DMS153 (cell line): ENCODE results near the gene CA5A.

Experiments used
- DNase-seq: peaks from one replicate; lab custom pipeline; 2025; lab: John Stamatoyannopoulos, UW

The CA5A gene

DNA sequence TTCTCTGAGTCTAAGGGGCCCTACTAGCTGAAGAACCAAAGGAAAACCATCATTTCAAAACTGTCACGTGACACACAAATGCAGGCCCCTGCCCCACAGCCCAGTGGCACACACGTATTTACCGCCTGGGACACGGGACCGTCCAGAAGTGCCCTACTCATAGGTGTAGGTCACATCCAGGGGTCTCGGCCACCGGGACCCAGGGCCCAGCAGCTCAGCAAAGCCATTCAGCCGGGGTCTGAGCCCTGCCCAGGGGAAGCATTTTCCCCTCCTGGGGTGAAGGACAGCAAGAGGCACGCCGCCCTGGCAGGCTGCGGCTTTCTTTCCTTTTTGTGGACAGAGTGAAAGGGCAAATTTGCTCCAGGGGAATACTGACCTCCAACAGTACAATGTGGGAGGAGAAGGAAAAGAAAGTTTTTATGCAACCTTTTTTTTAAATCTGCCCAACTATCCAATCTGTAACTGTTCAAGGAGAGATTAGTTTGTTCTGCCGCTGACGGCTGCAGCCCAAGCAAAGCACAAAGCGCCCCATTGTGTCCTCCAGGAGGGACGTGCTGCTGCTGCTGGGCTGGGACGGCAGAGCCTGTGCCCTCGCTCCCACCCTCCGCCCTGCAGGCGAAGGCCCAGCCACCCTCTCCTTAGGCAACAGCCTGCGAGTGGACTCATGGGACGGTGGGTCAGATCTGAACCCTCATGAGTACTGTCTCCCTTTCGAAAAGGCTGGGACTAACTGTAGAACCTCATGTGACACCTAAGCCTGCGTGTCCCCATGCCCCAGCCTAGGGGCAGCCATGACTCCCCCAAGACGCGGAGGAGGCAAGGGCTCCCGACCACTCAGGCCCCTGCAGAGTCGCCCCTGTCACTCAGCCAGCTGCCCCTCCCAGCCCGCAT is 88.3 kb downstream of the CA5A start:
- no peak for DNase-seq

GRCh38 chr16:87847467-87847784 is 88.9 kb downstream of the CA5A start:
- DNase-seq: no peak

DNA sequence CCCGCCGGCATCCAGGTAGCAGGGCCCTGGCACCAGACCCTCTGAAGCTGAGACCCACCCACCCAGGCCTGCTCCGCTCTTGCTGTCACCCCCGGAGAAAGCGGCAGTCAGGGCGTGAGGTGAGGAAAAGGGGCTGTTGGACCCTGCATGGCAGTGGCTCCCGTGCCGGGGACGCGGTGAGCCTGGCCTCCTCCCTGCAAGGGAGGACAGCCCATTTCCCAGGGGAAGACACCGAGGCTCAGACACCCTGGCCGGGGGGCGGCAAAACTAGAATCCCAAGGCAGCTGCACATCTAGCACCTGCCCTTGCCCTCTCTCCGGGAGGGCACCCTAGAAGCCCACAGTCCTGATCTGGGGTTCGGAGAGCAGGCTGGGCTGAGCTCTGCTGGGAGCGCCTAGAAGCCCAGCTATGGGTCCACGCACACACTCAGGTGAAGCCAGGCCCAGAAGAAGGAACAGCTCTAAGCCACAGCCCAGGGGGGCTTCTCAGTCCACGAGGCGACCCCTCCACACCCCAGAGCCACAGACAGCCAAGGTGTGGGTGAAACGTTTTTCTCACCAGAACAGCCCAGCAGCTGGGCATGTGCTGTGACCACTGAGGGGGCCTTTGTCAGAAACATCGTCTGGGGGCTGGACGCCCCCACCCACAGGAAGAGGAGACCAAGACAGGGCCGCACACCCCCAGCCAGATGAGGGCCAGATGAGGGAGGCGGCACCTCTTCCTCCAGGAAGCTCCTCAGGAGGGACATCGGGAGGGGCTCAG is 89.4 kb downstream of the CA5A start:
- DNase-seq: no peak

- DNase-seq: no peak
Observed at GRCh38 chr16:87845807-87846619, 90.3 kb downstream of the CA5A start.

DNA sequence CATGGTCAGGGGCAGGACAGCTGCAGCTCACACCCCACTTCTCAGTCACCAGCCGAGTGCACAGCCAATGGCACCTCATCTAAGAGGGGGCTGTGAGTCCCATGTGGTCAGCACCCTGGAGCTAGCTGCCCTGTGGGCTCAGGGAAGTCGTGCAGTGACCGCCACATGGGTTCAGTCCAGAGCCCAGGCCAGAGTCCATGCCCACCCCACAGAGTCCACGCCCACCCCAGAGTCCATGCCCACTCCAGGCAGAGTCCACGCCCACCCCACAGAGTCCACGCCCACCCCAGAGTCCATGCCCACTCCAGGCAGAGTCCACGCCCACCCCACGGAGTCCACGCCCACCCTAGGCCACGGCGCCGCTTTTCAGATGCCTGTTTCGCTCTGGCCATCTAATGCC is 91.1 kb downstream of the CA5A start:
- no peak for DNase-seq

DNA sequence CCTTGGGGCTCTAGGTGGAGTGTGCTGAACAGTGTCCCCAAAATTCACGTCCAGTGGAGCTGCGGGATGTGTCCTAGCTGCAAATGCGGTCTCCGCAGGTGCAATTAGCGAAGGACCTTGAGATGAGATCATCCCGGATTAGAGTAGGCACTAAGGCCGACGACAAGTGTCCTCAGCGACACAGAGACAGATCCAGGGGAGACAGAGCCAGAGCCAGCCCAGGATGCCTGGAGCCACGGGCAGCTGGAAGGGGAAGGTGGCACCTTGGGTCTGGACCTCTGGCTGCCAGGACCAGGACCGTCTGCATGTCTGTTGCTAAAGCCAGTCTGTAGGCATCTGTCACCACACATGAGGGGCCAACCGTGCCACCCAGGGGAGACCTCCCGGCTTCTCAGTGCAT is 91.5 kb downstream of the CA5A start:
- no peak for DNase-seq

GRCh38 chr16:87844120-87844733 is 92.1 kb downstream of the CA5A start:
- DNase-seq: no peak

DNA sequence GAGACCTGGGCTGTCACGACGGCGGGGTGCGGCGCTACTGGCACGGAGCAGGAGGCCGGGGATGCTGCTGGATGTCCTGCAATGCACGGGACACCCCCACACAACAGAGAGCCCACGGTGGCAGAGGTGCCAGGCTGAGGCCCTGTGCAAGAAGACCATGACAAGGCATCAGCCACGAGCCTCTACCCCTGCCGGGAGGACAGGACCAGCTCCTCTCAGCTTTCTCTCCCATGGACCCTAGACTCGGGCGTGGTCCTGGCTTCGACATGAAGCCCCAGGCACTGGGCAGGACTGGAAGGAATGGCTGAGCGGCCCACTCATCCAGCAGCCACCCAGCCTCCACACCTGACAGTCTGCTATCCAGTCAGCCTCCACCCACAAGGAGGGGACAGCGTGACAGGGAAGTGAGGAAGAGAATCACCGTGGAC is 92.6 kb downstream of the CA5A start:
- DNase-seq: no peak

GRCh38 chr16:87842209-87842869 is 94.0 kb downstream of the CA5A start:
- DNase-seq: no peak

GRCh38 chr16:87841340-87842208 is 94.8 kb downstream of the CA5A start:
- DNase-seq: no peak

- DNase-seq: no peak
Observed at GRCh38 chr16:87840271-87840978, 95.9 kb downstream of the CA5A start.

DNA sequence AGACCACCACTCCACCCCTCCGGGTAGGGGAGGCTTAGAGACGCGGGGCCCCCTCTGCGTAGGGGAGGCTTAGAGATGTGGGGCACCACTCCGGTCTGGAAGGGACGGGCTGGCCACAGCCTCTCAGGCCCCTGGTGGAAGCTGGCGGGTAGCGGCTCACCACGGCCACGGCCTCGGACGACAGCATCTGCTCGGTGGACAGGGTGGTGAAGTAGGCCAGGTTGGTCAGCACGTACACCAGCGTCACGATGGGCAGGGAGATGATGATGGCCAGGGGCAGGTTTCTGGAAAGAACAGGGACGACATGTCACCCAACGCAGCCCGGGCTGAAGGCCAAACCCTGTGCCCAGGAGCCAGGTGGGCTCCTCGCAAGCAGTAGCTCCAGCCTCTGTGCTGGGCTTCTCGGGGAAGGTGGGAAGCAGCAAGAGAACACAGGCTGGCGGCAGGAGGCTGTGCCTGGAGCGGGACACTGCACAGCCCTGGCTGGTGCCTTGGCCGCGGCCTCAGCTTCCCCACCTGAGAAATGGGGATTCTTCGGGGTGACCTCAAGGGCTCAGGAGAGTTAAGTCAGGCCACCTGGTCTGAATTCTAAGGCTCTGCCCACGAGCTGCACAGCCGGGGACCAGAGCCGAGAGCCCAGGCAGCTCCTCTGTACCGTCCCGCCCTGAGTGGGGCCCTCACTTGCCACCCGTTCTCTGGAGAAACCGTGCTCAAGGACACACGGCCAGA is 96.6 kb downstream of the CA5A start:
- DNase-seq: no peak

DNA sequence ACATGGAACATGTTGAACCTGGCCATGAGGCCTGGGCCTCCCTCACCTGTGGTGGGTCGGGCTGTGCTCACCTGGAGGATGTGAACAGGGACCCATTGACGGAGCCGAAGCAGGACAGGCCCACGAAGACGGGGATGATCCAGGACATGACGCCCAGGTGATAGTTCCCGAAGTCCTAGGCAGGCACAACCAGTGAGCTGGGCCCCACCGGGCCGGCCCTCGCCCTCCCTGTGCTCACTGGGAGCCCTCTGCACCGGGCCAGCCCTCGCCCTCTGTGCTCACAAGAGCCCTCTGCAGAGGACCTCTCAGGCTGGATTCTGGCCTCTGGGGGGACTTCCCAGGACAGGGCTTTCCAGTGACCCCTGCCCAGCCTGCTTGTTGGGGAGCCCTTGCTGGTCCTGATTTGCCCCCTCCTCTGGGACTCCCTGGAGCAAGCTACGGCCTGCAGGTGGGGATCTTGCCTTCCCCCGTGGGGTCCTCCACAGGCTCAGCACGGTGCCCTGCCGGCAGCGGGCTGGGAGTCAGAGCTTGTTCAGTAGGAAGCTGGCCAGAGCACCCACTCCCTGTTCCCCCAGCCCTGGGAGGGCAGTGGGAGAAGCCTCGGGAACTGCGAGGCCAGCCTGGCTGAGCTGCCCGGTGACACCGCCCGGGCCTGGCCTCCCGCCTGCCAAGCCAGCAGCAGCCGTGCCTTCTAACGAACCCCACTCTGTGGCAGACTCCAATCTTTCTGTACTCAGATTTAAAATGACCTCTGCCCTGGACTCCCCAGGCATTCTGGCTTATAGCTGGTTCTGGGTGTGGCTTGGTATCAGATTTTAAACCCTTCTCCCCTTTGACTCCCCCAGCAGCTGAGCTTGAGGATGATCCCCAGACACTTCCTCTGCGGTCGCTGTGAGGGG is 97.4 kb downstream of the CA5A start:
- no peak for DNase-seq
